ENCODE results near the gene AOPEP. TPM values are rescaled to one million over a fixed set of nuclear protein-coding genes. Genes with fewer than 3 reads are reported as not detected.

Gene AOPEP
- total and polyA plus RNA-seq, 2 of the 13 experiments (the other 11 are each of a cell fraction or from before 2014, with no cell fraction given), result 22.2 to 41.6 TPM

GRCh38 chr9:94941211-94941875 is 214.8 kb downstream of the AOPEP start (continued):
- TF ChIP-seq ARID5B (CRISPR knock-in tag; IDR thresholded peaks at IDR 0.05) (peak; percentile 94), MTF2 (CRISPR knock-in tag; IDR thresholded peaks at IDR 0.05; ENCODE audit: borderline replicate concordance) (no peak), NFKBIZ (CRISPR knock-in tag; IDR thresholded peaks at IDR 0.05) (no peak), SIX1 (CRISPR knock-in tag; IDR thresholded peaks at IDR 0.05; ENCODE audit: borderline replicate concordance) (no peak), FOXA3 (CRISPR knock-in tag; IDR thresholded peaks at IDR 0.05) (peak; percentile 76), TFDP1 (CRISPR knock-in tag; IDR thresholded peaks at IDR 0.05; ENCODE audit: borderline replicate concordance) (no peak), MAFK (conservative IDR thresholded peaks at IDR 0.05 in 1 of 2, IDR thresholded peaks at IDR 0.05 in 1 of 2; ENCODE audit: low read length in 2 of 2) (peak; percentile 16 to 30; a peak in 1 of 4 replicates), HIVEP1 (CRISPR knock-in tag; IDR thresholded peaks at IDR 0.05) (no peak), KMT2B (CRISPR knock-in tag; IDR thresholded peaks at IDR 0.05) (no peak; the same call in 1 of the 2 replicates), ZNF30 (CRISPR knock-in tag; IDR thresholded peaks at IDR 0.05) (no peak), ZKSCAN1 (IDR thresholded peaks at IDR 0.05; ENCODE audit: low read length) (no peak), ZSCAN20 (CRISPR knock-in tag; IDR thresholded peaks at IDR 0.05; ENCODE audit: borderline replicate concordance) (no peak), ZNF878 (CRISPR knock-in tag; IDR thresholded peaks at IDR 0.05) (peak; percentile 56; the same call in 1 of the 2 replicates), ZHX2 (IDR thresholded peaks at IDR 0.05; ENCODE audit: low read depth) (no peak), ZHX2 (CRISPR knock-in tag; IDR thresholded peaks at IDR 0.05; ENCODE audit: borderline replicate concordance) (no peak), ZNF335 (CRISPR knock-in tag; IDR thresholded peaks at IDR 0.05) (no peak), CENPT (CRISPR knock-in tag; IDR thresholded peaks at IDR 0.05; ENCODE audit: low read depth) (no peak), ZNF550 (CRISPR knock-in tag; IDR thresholded peaks at IDR 0.05; ENCODE audit: borderline replicate concordance) (no peak), GABPB1 (CRISPR knock-in tag; IDR thresholded peaks at IDR 0.05) (peak; percentile 29; the same call in 1 of the 2 replicates), ZNF724P (CRISPR knock-in tag; IDR thresholded peaks at IDR 0.05; ENCODE audit: borderline replicate concordance) (no peak)
